ENCODE measurements around the gene JADE2.
"Not testable (repeated sequence)": the region's sequence is repeated elsewhere in the genome, so short reads cannot be mapped to it uniquely, and the experiment has no call there.

JADE2 gene

GRCh38 chr5:134508521-134509195 lies 16.8 kb upstream of the JADE2 start:
- no peak for DNase-seq (ENCODE audit: low spot score)

DNA sequence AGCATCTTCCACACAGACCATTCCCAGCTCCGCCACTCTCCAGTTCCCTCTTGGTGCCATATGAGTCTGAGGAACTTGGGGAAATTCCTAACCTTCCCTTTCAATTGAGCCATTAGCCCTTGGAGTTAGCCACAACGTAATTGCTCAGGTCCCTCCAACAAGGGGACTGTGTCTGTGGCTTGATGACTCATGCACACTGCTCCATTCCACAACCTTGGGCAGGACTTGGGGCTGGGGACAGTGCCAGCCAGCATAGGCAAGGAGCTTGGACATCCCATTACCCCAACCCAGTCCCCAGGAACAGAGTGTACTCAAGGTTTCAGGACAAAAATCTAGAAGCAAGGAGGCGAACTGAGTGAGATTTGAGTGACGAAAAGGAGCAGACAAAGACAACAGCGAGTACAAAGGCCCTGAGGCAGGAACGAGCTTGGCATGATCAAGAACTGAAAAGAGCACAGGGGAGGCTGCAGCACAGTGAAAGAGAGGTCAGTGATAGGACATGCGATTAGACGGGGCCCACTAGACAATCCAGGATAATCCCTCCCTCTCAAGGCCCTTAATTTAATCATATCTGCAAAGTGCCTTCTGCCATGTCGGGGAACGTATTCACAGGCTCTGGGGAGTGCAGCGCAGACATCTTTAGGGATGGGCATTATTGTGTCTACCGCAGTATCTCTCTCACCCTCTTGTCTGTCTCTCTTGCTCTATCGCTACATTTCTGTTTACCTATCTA lies 16.0 kb upstream of the JADE2 start:
- peak; percentile 65 for DNase-seq (ENCODE audit: low spot score)

- DNase-seq (ENCODE audit: low spot score), result no peak
Observed at GRCh38 chr5:134510970-134511795, 14.3 kb upstream of the JADE2 start.

GRCh38 chr5:134511796-134512660 lies 13.4 kb upstream of the JADE2 start:
- DNase-seq (ENCODE audit: low spot score), result peak; percentile 46

GRCh38 chr5:134512661-134512999 lies 12.8 kb upstream of the JADE2 start:
- DNase-seq (ENCODE audit: low spot score), result no peak

DNA sequence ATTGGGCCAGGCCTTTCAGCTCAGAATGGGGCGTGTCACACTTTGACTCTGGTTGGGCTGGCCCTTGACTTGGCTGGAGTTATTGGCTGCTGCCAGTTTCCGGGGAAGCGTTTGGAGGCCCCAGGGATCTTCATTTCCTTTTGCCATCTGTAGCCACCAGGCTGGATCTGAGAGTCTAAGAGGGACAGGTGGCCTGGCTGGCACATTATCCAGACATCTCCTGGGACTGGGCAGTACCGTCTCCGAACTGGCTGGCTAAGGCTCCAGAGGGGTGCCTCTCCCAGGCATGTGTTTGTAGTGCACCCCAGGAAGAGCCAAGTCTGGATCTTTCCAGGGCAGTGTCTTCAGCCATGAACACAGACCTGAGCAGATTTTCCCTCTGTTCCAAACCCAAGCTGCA lies 9.7 kb upstream of the JADE2 start:
- DNase-seq (ENCODE audit: low spot score), result no peak

DNA sequence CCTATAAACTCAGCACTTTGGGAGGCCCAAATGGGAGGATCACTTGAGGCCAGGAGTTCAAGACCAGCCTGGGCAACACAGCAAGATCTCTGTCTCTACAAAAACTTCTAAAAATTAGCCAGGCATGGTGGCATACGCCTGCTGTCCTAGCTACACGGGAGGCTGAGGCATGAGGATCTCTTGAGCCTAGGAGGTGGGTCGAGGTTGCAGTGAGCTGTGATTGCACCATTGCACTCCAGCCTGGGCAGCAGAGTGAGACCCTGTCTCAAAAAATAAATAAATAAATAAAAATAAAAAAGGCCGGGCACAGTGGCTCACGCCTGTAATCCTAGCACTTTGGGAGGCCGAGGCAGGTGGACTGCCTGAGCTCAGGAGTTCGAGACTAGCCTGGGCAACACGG lies 8.5 kb upstream of the JADE2 start:
- DNase-seq (ENCODE audit: low spot score), result not testable (repeated sequence)

GRCh38 chr5:134517553-134517952 lies 7.9 kb upstream of the JADE2 start:
- no peak for DNase-seq (ENCODE audit: low spot score)

DNA sequence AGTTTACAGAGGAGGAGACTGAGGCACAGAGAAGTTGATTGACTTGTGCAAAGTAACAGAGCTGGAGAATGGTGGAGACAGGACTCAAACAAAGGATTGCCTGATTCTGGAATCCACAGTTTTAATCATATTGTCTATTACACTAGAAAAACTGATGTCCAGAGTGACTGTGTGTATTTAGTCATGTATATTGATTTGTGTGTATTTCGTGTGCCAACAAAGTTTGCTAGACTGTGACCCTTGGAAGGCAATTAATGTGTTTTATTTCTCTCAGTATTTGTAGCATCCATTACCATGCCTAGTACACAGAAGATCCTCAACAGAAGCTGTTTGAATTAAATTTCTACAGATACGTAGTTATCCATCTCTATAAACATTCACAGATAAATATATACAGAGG lies 5.5 kb upstream of the JADE2 start:
- no peak for DNase-seq (ENCODE audit: low spot score)

GRCh38 chr5:134521841-134522240 lies 3.6 kb upstream of the JADE2 start:
- no peak for DNase-seq (ENCODE audit: low spot score)

GRCh38 chr5:134523543-134524271 lies 1.8 kb upstream of the JADE2 start:
- no peak for DNase-seq (ENCODE audit: low spot score)

- DNase-seq (ENCODE audit: low spot score), result peak; percentile 71
Observed at GRCh38 chr5:134524272-134524825, 1.1 kb upstream of the JADE2 start.

DNA sequence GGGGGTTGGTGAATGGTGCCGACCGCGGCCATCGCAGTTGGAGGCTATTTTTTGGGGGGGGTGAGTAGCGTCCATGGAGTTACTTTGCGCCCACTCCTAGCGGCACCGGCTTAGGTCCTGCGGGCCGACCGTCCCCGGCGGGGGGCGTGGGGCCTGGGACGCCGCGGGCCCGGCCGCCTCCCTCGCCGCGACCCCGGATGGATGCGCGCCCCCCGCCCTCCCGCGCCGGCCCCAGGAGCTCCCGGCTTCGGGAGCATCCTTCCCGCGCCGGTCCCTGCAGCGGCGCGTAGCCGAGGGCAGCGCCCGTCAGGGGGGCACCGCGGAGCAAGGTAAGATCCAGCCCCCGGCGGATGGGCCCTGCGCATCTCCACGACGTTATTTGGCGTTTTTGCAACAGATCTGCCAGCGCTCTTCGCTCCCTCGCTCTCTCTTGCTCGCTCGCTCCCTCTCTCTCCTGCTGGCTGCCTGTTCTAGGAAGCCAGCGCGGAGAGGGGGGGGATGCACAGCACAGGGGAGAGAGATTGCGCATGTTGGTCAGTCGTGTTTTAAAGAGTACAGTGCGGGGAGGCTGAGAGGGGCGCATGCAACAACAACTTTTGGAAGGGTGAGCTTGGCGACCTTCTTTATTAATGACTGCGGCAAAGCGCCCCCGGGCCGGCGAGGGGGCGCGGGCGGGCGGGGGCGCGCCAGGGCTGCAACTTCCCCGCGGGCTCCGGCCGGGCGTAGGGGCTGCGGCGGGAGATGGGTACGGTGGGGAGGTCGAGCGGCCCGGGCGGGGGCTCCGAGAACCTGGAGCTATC lies 413 bp downstream of the JADE2 start:
- peak; percentile 70 for DNase-seq (ENCODE audit: low spot score)

GRCh38 chr5:134526483-134527155 lies 1.1 kb downstream of the JADE2 start:
- DNase-seq (ENCODE audit: low spot score), result peak; percentile 69

- DNase-seq (ENCODE audit: low spot score), result peak; percentile 90
Observed at GRCh38 chr5:134527156-134527960, 1.9 kb downstream of the JADE2 start.

GRCh38 chr5:134527961-134528424 lies 2.5 kb downstream of the JADE2 start:
- no peak for DNase-seq (ENCODE audit: low spot score)

GRCh38 chr5:134528556-134528955 lies 3.1 kb downstream of the JADE2 start:
- no peak for DNase-seq (ENCODE audit: low spot score)

DNA sequence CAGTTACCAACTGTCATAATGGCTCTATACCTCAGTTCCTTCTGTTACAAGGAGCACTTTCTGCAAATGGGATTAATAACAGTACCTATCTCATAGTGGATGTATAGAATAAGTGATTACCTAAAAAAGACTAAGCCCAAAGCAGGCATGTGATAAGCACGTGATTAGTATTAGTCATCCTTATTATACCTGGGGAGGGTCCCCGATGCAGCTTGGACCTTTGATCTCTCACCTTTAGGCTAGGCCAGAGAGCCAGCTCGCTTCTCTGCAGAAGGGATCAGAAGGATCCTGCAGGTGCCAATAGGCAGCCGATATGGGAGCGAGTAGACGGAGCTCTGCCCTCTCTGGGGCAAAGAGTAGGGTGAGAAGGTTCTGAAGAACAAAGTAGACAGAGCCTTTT lies 4.0 kb downstream of the JADE2 start:
- DNase-seq (ENCODE audit: low spot score), result no peak

Measured in AG08395 (cell line).